Measurements from ENCODE around the gene RGS10. TPM values are rescaled to one million over a fixed set of nuclear protein-coding genes. Genes with fewer than 3 reads are reported as not detected.
"Not testable (repeated sequence)": the region's sequence is repeated elsewhere in the genome, so short reads cannot be mapped to it uniquely, and the experiment has no call there.

Gene RGS10
- total and polyA plus RNA-seq, 7 donors = 4.2 to 28.4 (median 9.5) TPM

DNA sequence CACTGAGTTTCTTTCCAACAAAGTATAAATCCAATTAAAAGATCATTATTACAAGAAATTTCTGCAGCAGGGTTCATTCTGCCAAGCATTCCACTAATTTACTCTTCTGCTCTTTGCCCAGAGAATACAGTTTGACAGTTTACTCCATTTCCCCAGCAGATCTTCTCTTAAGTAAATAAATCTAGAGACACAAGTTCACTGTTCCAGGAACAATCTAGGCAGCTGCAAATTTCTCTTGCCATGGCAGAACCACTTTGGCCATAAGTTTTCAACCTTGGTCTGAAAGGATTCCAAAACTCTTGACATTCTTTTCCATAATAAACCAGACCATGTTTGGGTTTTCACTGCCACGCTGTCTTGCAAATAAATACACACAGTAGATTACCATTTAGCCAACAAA lies 11.5 kb downstream of the RGS10 start:
- intact Hi-C loops (cut with DNase I) = no loop called here

DNA sequence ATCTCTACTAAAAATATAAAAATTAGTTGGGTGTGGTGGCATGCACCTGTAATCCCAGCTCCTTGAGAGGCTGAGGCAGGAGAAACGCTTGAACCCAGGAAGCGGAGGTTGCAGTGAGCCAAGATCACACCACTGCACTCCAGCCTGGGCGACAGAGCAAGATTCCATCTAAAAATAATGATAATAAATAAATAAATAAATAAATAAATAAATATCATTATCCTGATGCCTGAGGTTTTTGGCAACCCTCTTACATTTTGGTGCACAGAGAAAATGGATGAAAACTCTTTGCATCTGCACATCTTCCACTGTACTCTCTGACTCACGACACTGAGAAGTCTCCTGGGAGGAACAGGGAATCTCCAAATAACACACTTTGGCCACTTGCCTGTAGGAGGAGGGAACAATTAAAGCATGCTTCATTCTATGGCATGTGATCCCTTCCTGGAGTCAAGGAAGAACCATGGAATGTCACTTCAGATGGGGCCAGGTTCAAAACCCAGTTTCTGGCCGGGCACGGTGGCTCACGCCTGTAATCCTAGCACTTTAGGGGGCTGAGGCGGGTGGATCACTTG lies 13.8 kb downstream of the RGS10 start:
- H3K27me3 ChIP-seq (ENCODE audit: insufficient read depth in 3 of 3, low read length in 2 of 3); DNase-seq; H3K4me3 ChIP-seq; intact Hi-C loops (cut with DNase I); H3K36me3 ChIP-seq (ENCODE audit: insufficient read depth in 1 of 2, low read depth in 1 of 2); H3K27ac ChIP-seq; H3K9me3 ChIP-seq; ATAC-seq: not testable (repeated sequence)
- WGBS, 3 donors = 48 to 53% (median 52%) methylated on average over 8 of the region's 8 CpGs
- H3K4me1 ChIP-seq = peaks cover 11% of the 10 kb centered on the region

More for the DNA sequence above, 11.5 kb downstream of the RGS10 start:
- Histone ChIP-seq H3K4me3 (no peak overlapping the region), H3K4me1 (peaks cover 11% of the 10 kb centered on the region), H3K27ac (no peak overlapping the region), H3K36me3 (ENCODE audit: insufficient read depth in 1 of 2, low read depth in 1 of 2) (no peaks in the 10 kb centered on the region), H3K27me3 (ENCODE audit: insufficient read depth in 3 of 3, low read length in 2 of 3) (no peaks in the 10 kb centered on the region), H3K9me3 (no peaks in the 10 kb centered on the region)
- TF ChIP-seq, protein P1, sequence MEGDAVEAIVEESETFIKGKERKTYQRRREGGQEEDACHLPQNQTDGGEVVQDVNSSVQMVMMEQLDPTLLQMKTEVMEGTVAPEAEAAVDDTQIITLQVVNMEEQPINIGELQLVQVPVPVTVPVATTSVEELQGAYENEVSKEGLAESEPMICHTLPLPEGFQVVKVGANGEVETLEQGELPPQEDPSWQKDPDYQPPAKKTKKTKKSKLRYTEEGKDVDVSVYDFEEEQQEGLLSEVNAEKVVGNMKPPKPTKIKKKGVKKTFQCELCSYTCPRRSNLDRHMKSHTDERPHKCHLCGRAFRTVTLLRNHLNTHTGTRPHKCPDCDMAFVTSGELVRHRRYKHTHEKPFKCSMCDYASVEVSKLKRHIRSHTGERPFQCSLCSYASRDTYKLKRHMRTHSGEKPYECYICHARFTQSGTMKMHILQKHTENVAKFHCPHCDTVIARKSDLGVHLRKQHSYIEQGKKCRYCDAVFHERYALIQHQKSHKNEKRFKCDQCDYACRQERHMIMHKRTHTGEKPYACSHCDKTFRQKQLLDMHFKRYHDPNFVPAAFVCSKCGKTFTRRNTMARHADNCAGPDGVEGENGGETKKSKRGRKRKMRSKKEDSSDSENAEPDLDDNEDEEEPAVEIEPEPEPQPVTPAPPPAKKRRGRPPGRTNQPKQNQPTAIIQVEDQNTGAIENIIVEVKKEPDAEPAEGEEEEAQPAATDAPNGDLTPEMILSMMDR (IDR thresholded peaks at IDR 0.05) = no peak
- no peak for DNase-seq
- WGBS, 3 donors = 54 to 72% (median 64%) methylated on average over 1 of the region's 1 CpG
- ATAC-seq = no peak

DNA sequence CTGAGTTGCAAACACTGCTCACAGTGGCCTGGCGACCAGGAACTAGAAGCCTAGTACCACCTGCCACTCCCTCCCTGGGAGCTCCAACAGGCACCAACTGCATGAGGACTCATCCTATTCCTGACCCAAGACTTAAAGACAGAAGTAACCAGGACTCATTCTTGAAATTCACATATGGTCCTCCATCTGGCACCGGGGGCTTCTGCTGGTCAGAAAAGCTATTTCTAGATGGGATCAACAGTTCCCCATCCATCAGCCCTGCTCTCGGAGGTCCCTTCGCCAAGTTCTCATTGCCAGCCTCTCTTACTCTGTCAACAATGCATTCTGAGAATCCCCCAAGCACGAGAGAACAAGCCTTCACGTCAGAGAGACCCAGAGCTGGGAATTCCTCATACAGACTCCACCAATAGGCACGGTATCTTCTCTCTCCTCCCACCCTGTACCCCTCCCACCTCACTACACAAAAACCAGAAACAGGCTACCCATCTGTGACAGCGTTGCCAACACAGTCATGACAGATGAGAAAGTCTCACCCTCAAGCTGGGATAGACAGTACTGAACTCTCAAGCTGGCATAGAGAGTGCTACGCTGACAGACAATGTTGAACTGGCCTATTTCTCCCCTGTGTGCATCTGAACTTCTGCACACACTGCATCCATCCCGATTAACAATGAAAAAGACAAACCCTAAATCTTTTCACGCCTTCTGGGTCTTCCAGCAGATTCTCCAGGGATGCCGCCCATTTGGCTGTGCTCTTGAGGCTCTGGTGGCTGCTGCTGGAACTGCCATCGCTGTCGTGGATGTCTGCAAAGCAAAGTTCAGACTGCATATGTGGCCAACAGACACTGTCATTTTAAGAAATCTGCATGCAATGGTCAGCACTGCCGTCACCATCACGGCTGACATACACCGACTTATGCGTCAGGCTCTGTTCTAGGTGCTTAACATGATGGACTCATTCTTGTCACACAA lies 15.6 kb downstream of the RGS10 start:
- no peaks in the 10 kb centered on the region for H3K9me3 ChIP-seq
- H3K36me3 ChIP-seq (ENCODE audit: insufficient read depth in 1 of 2, low read depth in 1 of 2) = peaks cover 0 to 6% of the 10 kb centered on the region in 2 donors
- intact Hi-C loops (cut with DNase I) = no loop called here
- TF ChIP-seq, protein P1 (IDR thresholded peaks at IDR 0.05) = no peak
- peaks cover 0 to 2% (median 0%) of the 10 kb centered on the region in 3 donors for H3K27me3 ChIP-seq (ENCODE audit: insufficient read depth in 3 of 3, low read length in 2 of 3)
- peaks cover 15% of the 10 kb centered on the region for H3K4me1 ChIP-seq
- no peak for ATAC-seq
- DNase-seq = no peak
- no peak overlapping the region for H3K27ac ChIP-seq
- H3K4me3 ChIP-seq = no peak overlapping the region
- WGBS, 3 donors = 53 to 60% (median 58%) methylated on average over 18 of the region's 18 CpGs

DNA sequence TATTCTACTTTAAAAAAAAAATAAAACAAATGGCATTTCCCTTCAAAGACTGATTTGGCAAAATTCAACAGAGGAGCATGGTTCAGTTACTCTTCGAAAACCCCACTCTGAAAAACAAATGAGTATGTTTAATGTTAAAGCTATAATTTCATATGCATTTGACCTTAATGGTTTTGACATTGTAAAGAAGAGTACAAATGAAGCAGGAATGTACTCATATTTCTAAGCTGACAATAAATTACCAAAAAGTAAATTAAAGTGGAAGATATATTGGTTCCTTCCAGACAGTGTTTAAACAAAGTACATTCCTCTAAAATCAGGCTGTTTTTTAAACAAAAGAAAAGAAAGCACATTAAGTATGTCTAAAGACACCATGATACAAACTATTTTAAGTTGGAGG lies 16.4 kb downstream of the RGS10 start:
- Histone ChIP-seq H3K27me3 (ENCODE audit: insufficient read depth in 3 of 3, low read length in 2 of 3) (peaks cover 0 to 2% (median 0%) of the 10 kb centered on the region in 3 donors), H3K9me3 (no peaks in the 10 kb centered on the region), H3K36me3 (ENCODE audit: insufficient read depth in 1 of 2, low read depth in 1 of 2) (peaks cover 0 to 6% of the 10 kb centered on the region in 2 donors), H3K4me3 (no peak overlapping the region), H3K4me1 (peaks cover 12% of the 10 kb centered on the region), H3K27ac (no peak overlapping the region)
- DNase-seq (no peak), ATAC-seq (no peak)
- 86 to 94% (median 89%) methylated on average over 1 of the region's 1 CpG for WGBS, 3 donors
- TF ChIP-seq, protein P1 (IDR thresholded peaks at IDR 0.05) = no peak
- intact Hi-C loops (cut with DNase I) = no loop called here

DNA sequence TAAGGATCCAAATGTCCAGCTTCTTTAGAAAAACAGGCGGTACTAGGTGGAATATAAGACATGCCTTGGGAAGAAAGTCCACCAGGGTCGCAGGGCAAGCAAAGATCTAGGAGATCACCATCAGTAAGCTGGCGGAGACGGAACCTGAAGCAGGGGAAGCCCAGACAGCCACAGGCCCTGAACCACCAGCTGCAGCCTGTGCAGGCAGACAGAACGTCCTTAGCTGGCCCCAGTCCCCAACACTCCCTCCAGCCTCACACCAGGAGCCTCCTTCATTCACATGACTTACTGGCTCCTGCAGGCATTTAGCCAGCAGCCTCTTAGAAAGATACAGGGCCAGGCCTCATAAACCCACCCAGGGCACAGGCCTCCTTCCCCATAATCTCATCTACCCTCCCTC lies 17.4 kb downstream of the RGS10 start:
- no peak overlapping the region for H3K27ac ChIP-seq
- H3K27me3 ChIP-seq (ENCODE audit: insufficient read depth in 3 of 3, low read length in 2 of 3) = peaks cover 0 to 2% (median 0%) of the 10 kb centered on the region in 3 donors
- no peak for ATAC-seq
- peaks cover 0 to 6% of the 10 kb centered on the region in 2 donors for H3K36me3 ChIP-seq (ENCODE audit: insufficient read depth in 1 of 2, low read depth in 1 of 2)
- no peak overlapping the region for H3K4me3 ChIP-seq
- TF ChIP-seq, protein P1 (IDR thresholded peaks at IDR 0.05) = no peak
- H3K9me3 ChIP-seq = no peaks in the 10 kb centered on the region
- DNase-seq = no peak
- WGBS, 3 donors = 86 to 94% (median 94%) methylated on average over 5 of the region's 5 CpGs
- H3K4me1 ChIP-seq = peaks cover 9% of the 10 kb centered on the region
- intact Hi-C loops (cut with DNase I) = no loop called here

Data from psoas muscle (tissue), 8 donors.